Activated naive CD4-positive, alpha-beta T cell treated with anti-CD3 and anti-CD28 coated beads, Interleukin-2, amount 50 U/mL, for 24 hours (primary cell): Measurements from ENCODE around the gene AURKB.
"Not testable (repeated sequence)": the region's sequence is repeated elsewhere in the genome, so short reads cannot be mapped to it uniquely, and the experiment has no call there.

Experiments
- H3K27ac Mint-ChIP-seq: one replicate; pipeline ENCODE4 v1.8.0; 2021; ENCODE audit warnings: mild to moderate bottlenecking, mixed read lengths
- H3K27me3 Mint-ChIP-seq: one replicate; pipeline ENCODE4 v1.8.0; 2021; ENCODE audit warnings: mixed read lengths
- H3K36me3 Mint-ChIP-seq: one replicate; pipeline ENCODE4 v1.8.0; 2021; ENCODE audit warnings: mixed read lengths
- H3K4me1 Mint-ChIP-seq: one replicate; pipeline ENCODE4 v1.8.0; 2021; ENCODE audit warnings: mixed read lengths
- H3K4me3 Mint-ChIP-seq: one replicate; pipeline ENCODE4 v1.8.0; 2021; ENCODE audit warnings: mild to moderate bottlenecking, mixed read lengths
- H3K9me3 Mint-ChIP-seq: one replicate; pipeline ENCODE4 v1.8.0; 2021; ENCODE audit warnings: mixed read lengths

Gene AURKB

GRCh38 chr17:8185582-8186445 is 24.6 kb downstream of the AURKB start:
- Mint-ChIP-seq H3K4me3 (no peak overlapping the region), H3K27me3 (no peaks in the 10 kb centered on the region), H3K27ac (no peak overlapping the region), H3K36me3 (no peaks in the 10 kb centered on the region), H3K9me3 (no peaks in the 10 kb centered on the region), H3K4me1 (peaks cover 24% of the 10 kb centered on the region)

DNA sequence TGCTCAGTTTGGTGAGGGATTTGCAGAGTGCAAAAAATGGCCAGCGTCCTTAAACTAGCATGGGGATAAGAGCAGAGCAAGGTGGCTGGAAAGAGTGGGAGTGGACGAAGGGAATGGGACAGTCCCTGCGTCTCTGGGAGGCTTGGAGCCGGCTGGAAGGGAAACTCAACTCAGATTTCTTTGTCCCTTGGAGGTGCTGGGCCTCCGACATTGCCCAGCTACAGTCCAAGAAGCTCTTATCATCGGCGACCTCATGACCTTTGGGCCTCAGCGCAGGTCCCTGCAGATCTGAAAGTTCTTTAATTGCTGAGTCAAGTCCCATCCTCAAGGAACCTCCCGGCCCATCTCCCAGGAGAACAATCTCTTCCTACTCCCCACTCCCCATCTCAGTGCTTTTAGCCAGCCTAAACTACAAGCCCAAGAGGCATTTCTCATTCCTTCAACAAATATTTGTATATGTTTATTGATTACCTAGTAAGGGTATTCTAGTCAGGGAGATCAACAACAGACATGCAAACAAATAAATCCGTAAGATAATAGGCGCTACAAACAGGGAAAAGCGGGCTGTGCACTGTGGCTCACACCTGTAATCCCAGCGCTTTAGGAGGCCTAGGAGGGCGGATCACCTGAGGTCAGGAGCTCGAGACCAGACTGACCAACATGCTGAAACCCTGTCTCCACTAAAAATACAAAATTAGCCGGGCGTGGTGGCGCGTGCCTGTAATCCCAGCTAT is 33.2 kb downstream of the AURKB start:
- no peaks in the 10 kb centered on the region for H3K9me3 Mint-ChIP-seq

GRCh38 chr17:8176197-8176940 is 34.0 kb downstream of the AURKB start, which contains the start of gene TMEM107:
TMEM107 (minus strand) TSS chr17:8176380; CDS start chr17:8176286, 94 bp downstream.
- Mint-ChIP-seq H3K36me3 (no peaks in the 10 kb centered on the region), H3K27ac (peak within 1 kb of the TSS; percentile 78), H3K4me1 (peaks cover 50% of the 10 kb centered on the region), H3K9me3 (no peaks in the 10 kb centered on the region), H3K4me3 (peak within 1 kb of the TSS; percentile 88), H3K27me3 (no peaks in the 10 kb centered on the region)

More for the DNA sequence above, 33.2 kb downstream of the AURKB start:
- Mint-ChIP-seq H3K27ac (no peak overlapping the region), H3K4me3 (peak overlapping the region; percentile 88), H3K4me1 (peaks cover 53% of the 10 kb centered on the region), H3K27me3 (no peaks in the 10 kb centered on the region), H3K36me3 (no peaks in the 10 kb centered on the region)

DNA sequence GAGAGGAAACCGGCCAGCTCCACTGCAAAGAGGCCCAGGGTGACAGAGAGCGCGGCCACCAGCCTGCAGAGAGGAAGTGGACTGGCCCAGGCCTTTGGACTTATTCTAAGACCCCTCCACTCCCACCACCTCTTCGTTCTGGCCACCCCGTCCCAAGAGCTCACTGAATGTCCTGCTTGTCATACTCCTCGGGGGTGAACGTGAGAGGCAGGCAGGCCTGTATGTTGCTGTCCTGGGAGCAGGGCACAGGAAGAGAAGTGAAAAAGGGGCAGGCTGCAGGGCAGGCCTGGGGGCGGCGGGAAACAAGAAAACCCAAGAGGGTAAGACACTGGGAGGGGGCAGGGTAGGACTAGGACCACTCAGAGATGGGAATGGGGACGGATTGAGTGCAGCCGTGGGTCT is 34.6 kb downstream of the AURKB start:
- Mint-ChIP-seq H3K36me3 (no peaks in the 10 kb centered on the region), H3K27ac (peak overlapping the region; percentile 78), H3K27me3 (no peaks in the 10 kb centered on the region), H3K4me1 (peaks cover 44% of the 10 kb centered on the region), H3K4me3 (peak overlapping the region; percentile 88), H3K9me3 (no peaks in the 10 kb centered on the region)

- H3K27me3 Mint-ChIP-seq: no peaks in the 10 kb centered on the region
- H3K4me1 Mint-ChIP-seq: peaks cover 44% of the 10 kb centered on the region
- H3K27ac Mint-ChIP-seq: peak overlapping the region; percentile 100
- no peaks in the 10 kb centered on the region for H3K36me3 Mint-ChIP-seq
- H3K9me3 Mint-ChIP-seq: no peaks in the 10 kb centered on the region
- H3K4me3 Mint-ChIP-seq: peak overlapping the region; percentile 87
Measured at GRCh38 chr17:8173871-8174322, 36.5 kb downstream of the AURKB start.

GRCh38 chr17:8173056-8173870 is 37.1 kb downstream of the AURKB start:
- Mint-ChIP-seq H3K27ac (peak overlapping the region; percentile 100), H3K9me3 (no peaks in the 10 kb centered on the region), H3K4me3 (peak overlapping the region; percentile 87), H3K36me3 (no peaks in the 10 kb centered on the region), H3K27me3 (no peaks in the 10 kb centered on the region), H3K4me1 (peaks cover 50% of the 10 kb centered on the region)

GRCh38 chr17:8170186-8170585 is 40.2 kb downstream of the AURKB start:
- H3K9me3 Mint-ChIP-seq, H3K4me3 Mint-ChIP-seq, H3K27ac Mint-ChIP-seq, H3K27me3 Mint-ChIP-seq, H3K36me3 Mint-ChIP-seq: not testable (repeated sequence)
- peaks cover 38% of the 10 kb centered on the region for H3K4me1 Mint-ChIP-seq

DNA sequence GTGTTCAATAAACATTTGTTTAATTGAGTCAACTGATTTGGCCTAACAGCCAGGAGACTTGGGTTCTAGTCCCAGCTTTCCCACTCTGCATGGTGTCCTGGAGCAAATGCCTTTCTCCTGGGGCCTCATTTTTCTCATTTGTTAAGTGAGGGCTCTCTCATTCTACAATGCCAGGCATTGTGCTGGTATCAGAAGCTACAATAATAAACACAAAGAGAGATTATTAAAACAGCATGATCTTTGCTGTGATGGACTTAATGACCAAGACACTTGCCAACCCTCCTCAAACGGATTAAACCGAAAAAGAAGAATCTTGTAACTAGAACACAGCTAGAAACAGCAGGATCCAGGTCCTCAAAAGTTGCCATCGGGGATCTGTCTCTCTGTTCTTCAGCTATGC is 42.8 kb downstream of the AURKB start:
- H3K4me1 Mint-ChIP-seq: peaks cover 40% of the 10 kb centered on the region
- H3K36me3 Mint-ChIP-seq: no peaks in the 10 kb centered on the region
- no peak overlapping the region for H3K27ac Mint-ChIP-seq
- H3K27me3 Mint-ChIP-seq: no peaks in the 10 kb centered on the region
- no peaks in the 10 kb centered on the region for H3K9me3 Mint-ChIP-seq
- H3K4me3 Mint-ChIP-seq: no peak overlapping the region

GRCh38 chr17:8166731-8167130 is 43.6 kb downstream of the AURKB start:
- Mint-ChIP-seq H3K4me3 (no peak overlapping the region), H3K27ac (no peak overlapping the region), H3K4me1 (peaks cover 36% of the 10 kb centered on the region), H3K9me3 (no peaks in the 10 kb centered on the region), H3K36me3 (no peaks in the 10 kb centered on the region), H3K27me3 (no peaks in the 10 kb centered on the region)

DNA sequence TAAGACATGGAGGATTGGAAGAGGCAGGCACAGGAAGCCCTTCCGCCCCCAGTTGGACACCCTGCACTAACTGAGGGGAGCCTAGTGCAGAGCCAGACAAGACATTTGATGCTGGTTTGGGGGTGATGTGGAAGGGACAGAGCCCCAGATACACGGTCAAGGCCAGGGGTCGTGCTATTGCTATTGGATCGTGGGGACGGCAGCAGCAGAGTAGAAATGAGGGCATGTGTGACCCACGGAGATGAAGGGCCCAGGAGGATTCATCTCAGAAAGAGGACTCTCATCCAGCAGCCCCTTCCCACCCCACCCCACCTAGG is 45.6 kb downstream of the AURKB start:
- Mint-ChIP-seq H3K4me1 (peaks cover 56% of the 10 kb centered on the region), H3K27ac (peak overlapping the region; percentile 98), H3K9me3 (no peaks in the 10 kb centered on the region), H3K36me3 (no peaks in the 10 kb centered on the region), H3K4me3 (peak overlapping the region; percentile 84), H3K27me3 (no peaks in the 10 kb centered on the region)

- H3K4me1 Mint-ChIP-seq: peaks cover 62% of the 10 kb centered on the region
- no peaks in the 10 kb centered on the region for H3K9me3 Mint-ChIP-seq
- no peaks in the 10 kb centered on the region for H3K36me3 Mint-ChIP-seq
- H3K4me3 Mint-ChIP-seq: peak overlapping the region; percentile 84
- H3K27me3 Mint-ChIP-seq: no peaks in the 10 kb centered on the region
- H3K27ac Mint-ChIP-seq: peak overlapping the region; percentile 98
Measured at GRCh38 chr17:8163978-8164814, 46.2 kb downstream of the AURKB start.

DNA sequence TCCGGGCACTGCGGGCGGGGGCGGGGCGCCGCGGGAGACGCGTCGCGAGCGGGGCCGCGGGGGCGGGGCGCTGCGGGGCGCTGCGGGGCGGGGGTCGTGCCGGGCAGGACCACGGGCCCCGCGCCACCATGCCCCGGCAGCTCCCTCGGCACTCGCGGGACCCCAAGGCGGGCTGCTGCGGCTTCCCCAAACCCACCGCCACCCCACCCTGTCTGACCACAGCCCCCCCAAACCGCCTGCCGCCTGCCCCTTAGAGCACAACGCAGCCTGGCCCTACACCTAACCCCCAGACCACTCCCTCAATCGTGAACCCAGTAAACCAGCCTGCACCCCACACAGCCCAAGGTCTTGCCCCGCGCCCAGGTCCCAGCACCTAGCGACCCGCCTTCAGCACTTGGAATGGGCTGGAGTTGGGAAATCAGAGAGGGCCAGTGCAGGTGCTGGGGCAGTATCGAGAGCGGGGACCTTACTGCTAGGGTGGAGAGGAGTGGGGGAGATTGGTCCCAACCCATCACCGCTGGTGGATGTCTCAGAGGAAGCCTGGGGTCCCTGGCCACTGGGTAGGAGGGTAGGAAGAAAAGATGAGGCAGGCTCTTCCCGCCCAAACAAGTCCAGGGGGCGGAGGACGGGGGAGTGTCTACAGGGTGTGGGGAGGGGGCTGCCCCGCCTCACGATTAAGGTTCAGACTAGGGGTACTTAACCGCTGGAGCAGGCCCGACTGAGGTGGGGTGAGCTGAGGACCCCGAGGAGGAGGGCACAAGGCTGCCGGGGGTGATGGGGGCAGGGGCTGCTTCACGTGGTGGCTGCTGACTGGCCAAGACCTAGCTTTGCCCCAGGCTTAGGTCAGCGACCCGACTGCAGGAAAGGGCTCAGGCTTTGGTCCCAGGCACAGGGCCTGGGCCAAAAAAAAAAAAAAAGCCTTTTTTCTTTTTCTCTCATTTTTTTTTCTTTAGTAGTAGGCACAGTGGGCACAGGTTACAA is 47.1 kb downstream of the AURKB start:
- Mint-ChIP-seq H3K9me3 (no peaks in the 10 kb centered on the region), H3K27ac (peak overlapping the region; percentile 98), H3K36me3 (no peaks in the 10 kb centered on the region), H3K4me1 (peaks cover 64% of the 10 kb centered on the region), H3K27me3 (no peaks in the 10 kb centered on the region), H3K4me3 (peak overlapping the region; percentile 84)

DNA sequence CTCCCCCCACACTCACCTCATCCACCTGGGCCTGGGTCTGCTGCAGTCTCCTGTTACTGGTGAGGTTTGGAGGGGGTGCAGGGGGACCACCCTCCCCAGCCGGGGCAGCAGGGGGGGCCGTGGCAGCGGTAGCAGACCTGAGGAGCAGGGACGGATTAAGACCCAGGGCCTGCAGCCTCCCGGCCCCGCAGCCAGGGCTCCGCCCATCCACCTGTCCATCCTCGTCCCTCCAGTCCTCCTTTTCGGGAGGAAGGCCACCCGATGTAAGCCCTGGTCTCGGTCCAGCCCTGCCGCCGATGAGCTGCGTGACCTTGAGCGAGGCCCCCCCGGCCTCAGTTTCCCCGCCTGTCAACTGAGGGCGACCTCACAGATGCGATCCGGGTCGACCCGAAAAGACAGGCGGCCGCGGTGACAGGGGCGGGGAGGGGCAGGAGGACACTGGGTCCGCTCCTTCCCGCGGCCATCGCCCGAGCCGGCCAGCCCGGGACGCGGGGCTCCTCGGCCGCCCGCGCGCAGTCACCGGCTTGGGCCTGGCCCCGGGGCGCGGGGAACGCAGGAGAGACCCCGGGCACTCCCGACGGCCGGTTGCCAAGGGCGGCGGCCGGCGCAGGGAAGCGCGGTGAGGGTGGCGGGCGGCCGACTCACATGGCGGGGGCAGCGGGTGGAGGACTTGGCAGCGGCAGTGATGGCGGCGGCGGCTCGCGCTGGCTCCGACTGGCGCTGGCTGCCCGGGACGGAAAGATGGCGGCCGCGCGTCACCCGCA is 48.0 kb downstream of the AURKB start, which contains the start of gene VAMP2:
VAMP2 (minus strand) TSS at position 716 of the 764 bp plus-strand sequence; CDS start at position 647, 69 bp downstream.
- H3K27me3 Mint-ChIP-seq: no peaks in the 10 kb centered on the region
- peaks cover 64% of the 10 kb centered on the region for H3K4me1 Mint-ChIP-seq
- H3K36me3 Mint-ChIP-seq: no peaks in the 10 kb centered on the region
- H3K4me3 Mint-ChIP-seq: peak within 1 kb of the TSS; percentile 87
- peak within 1 kb of the TSS; percentile 98 for H3K27ac Mint-ChIP-seq
- H3K9me3 Mint-ChIP-seq: no peaks in the 10 kb centered on the region
